ENCODE results near the gene AKT1. TPM values are rescaled to one million over a fixed set of nuclear protein-coding genes. Genes with fewer than 3 reads are reported as not detected.

AKT1 gene
- total and polyA plus RNA-seq, 2 of the 4 experiments (the other 2 are of a cell fraction) = 193 to 221 TPM

GRCh38 chr14:104788161-104788818 is 7.3 kb downstream of the AKT1 start:
- intact Hi-C loops (cut with micrococcal nuclease) = no loop called here
- no TSS peak for BruUV-seq (replicated peaks)
- H4K20me1 ChIP-seq (ENCODE audit: insufficient read depth, low read length) = peaks cover 94% of the 10 kb centered on the region

More at GRCh38 chr14:104788161-104788818, 7.3 kb downstream of the AKT1 start:
- Histone ChIP-seq H3K18ac (ENCODE audit: low read depth, low read length) (no peak overlapping the region), H2AK9ac (replicated peaks; ENCODE audit: low read depth, low read length, poor library complexity) (no peak overlapping the region), H2BK5ac (ENCODE audit: low read depth, low read length, poor library complexity, severe bottlenecking) (no peak overlapping the region), H3K36me3 (ENCODE audit: control insufficient read depth, insufficient read depth, low read length) (peaks cover 46% of the 10 kb centered on the region), H3K79me1 (ENCODE audit: low read depth in 1 of 2, low read length in 2 of 2) (peaks cover 9 to 65% of the 10 kb centered on the region in 2 experiments; a peak in 3 of 4 replicates), H3K27ac (ENCODE audit: insufficient read depth, low read length) (no peak overlapping the region), H3K9me1 (ENCODE audit: insufficient read depth, low read length) (no peaks in the 10 kb centered on the region), H2BK120ac (ENCODE audit: low read depth, low read length) (no peak overlapping the region), H3K9ac (ENCODE audit: low read depth, low read length) (no peak overlapping the region), H3K27me3 (ENCODE audit: control insufficient read depth, insufficient read depth, low read length) (no peaks in the 10 kb centered on the region), H3K56ac (ENCODE audit: extremely low read depth, insufficient read depth, low read length) (no peak overlapping the region), H3K9me3 (ENCODE audit: control insufficient read depth, insufficient read depth, low read length) (no peaks in the 10 kb centered on the region), H2BK15ac (ENCODE audit: low read depth, low read length) (no peak overlapping the region), H2AK5ac (ENCODE audit: low read depth, low read length) (no peak overlapping the region), H3K4ac (ENCODE audit: low read depth, low read length) (no peak overlapping the region), H3K14ac (replicated peaks; ENCODE audit: low read depth, low read length) (no peak overlapping the region), H3K4me1 (ENCODE audit: control insufficient read depth, insufficient read depth, low read length) (peaks cover 6% of the 10 kb centered on the region; the same call in 1 of the 2 replicates), H3K4me3 (ENCODE audit: insufficient read depth, low read depth, low read length) (no peak overlapping the region), H3K23ac (ENCODE audit: low read depth, low read length) (no peak overlapping the region), H3K4me2 (ENCODE audit: low read depth, low read length) (no peak overlapping the region), H4K5ac (ENCODE audit: low read depth, low read length) (no peak overlapping the region), H4K8ac (ENCODE audit: low read depth in 2 of 2, low read length in 2 of 2) (no peak overlapping the region), H2AFZ (replicated peaks; ENCODE audit: low read length, poor library complexity) (no peak overlapping the region), H4K91ac (ENCODE audit: insufficient read depth, low read depth, low read length) (no peak overlapping the region), H2BK20ac (ENCODE audit: low read depth, low read length) (no peak overlapping the region)
- dilution Hi-C loops (cut with HindIII; ENCODE audit: low sequenced_read_pairs, unreplicated experiment) (no loop called here), in situ Hi-C loops (cut with MboI; ENCODE audit: low sequenced_read_pairs) (no loop called here)
- 94% methylated on average over 3 of the region's 14 CpGs; no CpG with 5 or more reads in 1 of the 2 experiments for WGBS, 2 experiments (ENCODE audit: extremely low coverage in 2 of 2, insufficient read length in 1 of 2)
- DNase-seq = no peak
- ATAC-seq (ENCODE audit: low read depth) = no peak
- ChIA-PET POLR2A (ENCODE audit: unreplicated experiment) (no interaction called here), CTCF (no interaction called here)
- no peak for TF ChIP-seq RCOR1 (IDR thresholded peaks at IDR 0.05; ENCODE audit: insufficient replicate concordance, low read length)
- TF ChIP-seq RFX5 (IDR thresholded peaks at IDR 0.05; ENCODE audit: low read depth, low read length) = no peak
- TF ChIP-seq USF2 (IDR thresholded peaks at IDR 0.05; ENCODE audit: low read depth, low read length) = no peak
- TF ChIP-seq BHLHE40 (IDR thresholded peaks at IDR 0.05; ENCODE audit: low read depth, low read length) = no peak
- no peak for TF ChIP-seq MXI1 (IDR thresholded peaks at IDR 0.05; ENCODE audit: borderline replicate concordance, low read depth, low read length)
- TF ChIP-seq CHD1 (IDR thresholded peaks at IDR 0.05; ENCODE audit: low read depth, low read length) = no peak
- TF ChIP-seq POLR2A (IDR thresholded peaks at IDR 0.05; ENCODE audit: low read depth, low read length) = no peak
- no peak for TF ChIP-seq RAD21 (IDR thresholded peaks at IDR 0.05; ENCODE audit: low read length)
- no peak for TF ChIP-seq MAFK (IDR thresholded peaks at IDR 0.05; ENCODE audit: low read depth, low read length)
- TF ChIP-seq CTCF (conservative IDR thresholded peaks at IDR 0.05; ENCODE audit: low read depth, low read length) = no peak
- TF ChIP-seq MAZ (IDR thresholded peaks at IDR 0.05; ENCODE audit: borderline replicate concordance, low read depth, low read length) = no peak
- no peak for TF ChIP-seq CEBPB (IDR thresholded peaks at IDR 0.05; ENCODE audit: low read depth, low read length)
- no peak for TF ChIP-seq ELK1 (IDR thresholded peaks at IDR 0.05; ENCODE audit: borderline replicate concordance, low read depth, low read length)
- TF ChIP-seq SMC3 (IDR thresholded peaks at IDR 0.05; ENCODE audit: low read depth, low read length) = no peak
- TF ChIP-seq NFE2L2 (IDR thresholded peaks at IDR 0.05; ENCODE audit: low read depth, low read length) = no peak
- no peak for TF ChIP-seq FOS (IDR thresholded peaks at IDR 0.05; ENCODE audit: low read depth, low read length)
